A673 (cell line): ENCODE data around the gene SLFN14.

Experiments used
- EZH2 ChIP-seq: fragments of 200-600 bp; sonication (generic); IDR thresholded peaks from 2 replicates; pipeline ENCODE4 v1.6.1; 2017; ENCODE audit warnings: borderline replicate concordance, low read depth, mild to moderate bottlenecking, mixed read lengths, antibody characterized with exemption, low read length; ENCODE audit not compliant: poor library complexity, severe bottlenecking
- TF ChIP-seq, protein P1 (sequence below): fragments of 300-800, 200-600 bp; sonication (generic); conservative IDR thresholded peaks from 2 replicates; pipeline ENCODE4 v1.5.1; 2017; ENCODE audit warnings: low read depth, mild to moderate bottlenecking, antibody characterized with exemption, low read length, moderate library complexity, mixed read lengths

DNA sequence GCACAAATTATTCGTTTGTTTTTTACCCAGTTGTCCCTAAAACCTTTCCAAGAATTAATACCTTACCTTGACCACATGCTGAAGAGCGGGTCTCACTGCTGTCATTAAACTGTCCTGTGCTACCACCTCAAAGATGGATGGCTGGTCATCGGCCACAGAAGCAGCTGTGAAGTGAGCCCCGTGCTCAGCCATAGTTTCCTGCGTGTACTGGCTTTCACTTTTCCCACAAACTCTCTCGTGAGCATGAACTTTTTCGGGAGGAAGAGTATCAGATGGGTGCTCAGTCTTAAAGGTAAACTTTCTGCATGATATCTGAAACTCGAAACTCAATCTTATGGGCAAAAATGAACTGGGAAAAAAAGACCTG lies 17.2 kb upstream of the SLFN14 start:
- TF ChIP-seq, protein P1, sequence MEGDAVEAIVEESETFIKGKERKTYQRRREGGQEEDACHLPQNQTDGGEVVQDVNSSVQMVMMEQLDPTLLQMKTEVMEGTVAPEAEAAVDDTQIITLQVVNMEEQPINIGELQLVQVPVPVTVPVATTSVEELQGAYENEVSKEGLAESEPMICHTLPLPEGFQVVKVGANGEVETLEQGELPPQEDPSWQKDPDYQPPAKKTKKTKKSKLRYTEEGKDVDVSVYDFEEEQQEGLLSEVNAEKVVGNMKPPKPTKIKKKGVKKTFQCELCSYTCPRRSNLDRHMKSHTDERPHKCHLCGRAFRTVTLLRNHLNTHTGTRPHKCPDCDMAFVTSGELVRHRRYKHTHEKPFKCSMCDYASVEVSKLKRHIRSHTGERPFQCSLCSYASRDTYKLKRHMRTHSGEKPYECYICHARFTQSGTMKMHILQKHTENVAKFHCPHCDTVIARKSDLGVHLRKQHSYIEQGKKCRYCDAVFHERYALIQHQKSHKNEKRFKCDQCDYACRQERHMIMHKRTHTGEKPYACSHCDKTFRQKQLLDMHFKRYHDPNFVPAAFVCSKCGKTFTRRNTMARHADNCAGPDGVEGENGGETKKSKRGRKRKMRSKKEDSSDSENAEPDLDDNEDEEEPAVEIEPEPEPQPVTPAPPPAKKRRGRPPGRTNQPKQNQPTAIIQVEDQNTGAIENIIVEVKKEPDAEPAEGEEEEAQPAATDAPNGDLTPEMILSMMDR, result no peak
- no peak for TF ChIP-seq EZH2
